H1 (cell line): Measurements from ENCODE around the gene CABLES2. TPM values are rescaled to one million over a fixed set of nuclear protein-coding genes. Genes with fewer than 3 reads are reported as not detected.

ENCODE experiments used
- CTCF ChIA-PET: fragments of 300-600 bp; sonication (Branson Sonifier 250); formaldehyde crosslinking; loops from one replicate; lab custom pipeline; 2021; ENCODE audit not compliant: partially characterized antibody; lab: Charles Lee
- POLR2A ChIA-PET: fragments of 300-600 bp; sonication (Branson Sonifier 250); formaldehyde crosslinking; loops from one replicate; lab custom pipeline; 2021; ENCODE audit warnings: inconsistent platforms; ENCODE audit not compliant: partially characterized antibody; lab: Charles Lee
- DNase-seq, 2 experiments: peaks; one replicate each; pipeline versions ENCODE4 v3.0.0 to v3.0.0-alpha.2; 2010 to 2022; ENCODE audit warnings: low spot score in 2 of 2, low read depth in 1 of 2, mixed read lengths in 1 of 2
- FAIRE-seq: peaks from 2 replicates; lab custom pipeline; 2011; peaks lifted over from hg19 to GRCh38; lab: Jason Lieb, UNC
- H2AFZ ChIP-seq: 2 replicates; pipeline ENCODE4 v1.8.1; 2012; ENCODE audit warnings: low read length, inconsistent platforms
- H2AK5ac ChIP-seq: 2 replicates; pipeline ENCODE4 v1.6.1; 2013; ENCODE audit warnings: low read depth, low read length
- H2BK120ac ChIP-seq: replicated peaks from 2 replicates; pipeline ENCODE3; 2013; ENCODE audit warnings: low read depth, low read length, inconsistent platforms
- H2BK12ac ChIP-seq: 2 replicates; pipeline ENCODE4 v1.6.1; 2013; ENCODE audit warnings: low read depth, low read length
- H2BK15ac ChIP-seq: 2 replicates; pipeline ENCODE4 v1.6.1; 2013; ENCODE audit warnings: low read length
- H2BK20ac ChIP-seq: 2 replicates; pipeline ENCODE4 v1.6.1; 2013; ENCODE audit warnings: low read length
- H2BK5ac ChIP-seq: 2 replicates; pipeline ENCODE4 v1.6.1; 2013; ENCODE audit warnings: low read depth, low read length
- H3K14ac ChIP-seq: 2 replicates; pipeline ENCODE4 v1.6.1; 2013; ENCODE audit warnings: inconsistent platforms; ENCODE audit not compliant: insufficient read length
- H3K18ac ChIP-seq: 2 replicates; pipeline ENCODE4 v1.6.1; 2013; ENCODE audit warnings: low read length; ENCODE audit errors: extremely low read depth
- H3K23ac ChIP-seq: 2 replicates; pipeline ENCODE4 v1.6.1; 2013; ENCODE audit warnings: inconsistent platforms; ENCODE audit not compliant: insufficient read length
- H3K23me2 ChIP-seq: 2 replicates; pipeline ENCODE4 v1.6.1; 2013; ENCODE audit warnings: low read depth, low read length
- H3K27ac ChIP-seq: 2 replicates; pipeline ENCODE4 v1.6.1; 2011; ENCODE audit warnings: low read depth, low read length, inconsistent platforms
- H3K27me3 ChIP-seq, 4 experiments: replicated peaks in 1 of 4; 1 replicate in 1 of 4; 2 replicates in 3 of 4; pipeline versions ENCODE4 v1.6.1 to v1.8.1; 2011 to 2013; ENCODE audit warnings: low read length in 3 of 4, mild to moderate bottlenecking in 3 of 4, inconsistent platforms in 2 of 4, mixed read lengths in 2 of 4, moderate library complexity in 1 of 4; ENCODE audit not compliant: control insufficient read depth in 3 of 4, insufficient read depth in 3 of 4; ENCODE audit errors: extremely low read depth in 1 of 4
- H3K36me3 ChIP-seq, 4 experiments: 2 replicates each; pipeline versions ENCODE4 v1.6.1 to v1.8.1; 2011 to 2013; ENCODE audit warnings: mild to moderate bottlenecking in 4 of 4, low read length in 3 of 4, moderate library complexity in 2 of 4, control low read depth in 1 of 4, inconsistent platforms in 1 of 4; ENCODE audit not compliant: insufficient read depth in 4 of 4, control insufficient read depth in 2 of 4
- H3K4ac ChIP-seq: replicated peaks from 2 replicates; pipeline ENCODE3; 2013; ENCODE audit warnings: low read length, low read depth, mixed read lengths, inconsistent platforms; ENCODE audit not compliant: insufficient read length
- H3K4me1 ChIP-seq, 4 experiments: replicated peaks in 1 of 4; 1 replicate in 1 of 4; 2 replicates in 3 of 4; pipeline versions ENCODE4 v1.6.1 to v1.8.1; 2011 to 2013; ENCODE audit warnings: low read length in 3 of 4, inconsistent platforms in 2 of 4, mixed read lengths in 1 of 4; ENCODE audit not compliant: insufficient read depth in 4 of 4, control insufficient read depth in 3 of 4
- H3K4me2 ChIP-seq, 2 experiments: 2 replicates each; pipeline versions ENCODE4 v1.6.1 to v1.8.1; 2011 to 2013; ENCODE audit warnings: low read depth in 2 of 2, low read length in 2 of 2, control low read depth in 1 of 2, inconsistent platforms in 1 of 2, mild to moderate bottlenecking in 1 of 2; ENCODE audit not compliant: insufficient read depth in 1 of 2
- H3K4me3 ChIP-seq, 4 experiments: fragments of 200-600, 300-600 bp in 1 of 4; sonication (generic), shearing (Covaris generic), sonication (Bioruptor Twin) in 1 of 4; 2 replicates each; pipeline versions ENCODE4 v1.5.1 to v1.8.1; 2011 to 2016; ENCODE audit warnings: low read length in 4 of 4, low read depth in 3 of 4, control low read depth in 2 of 4, inconsistent platforms in 2 of 4, mild to moderate bottlenecking in 2 of 4, mixed read lengths in 1 of 4, moderate library complexity in 1 of 4; ENCODE audit not compliant: insufficient read depth in 2 of 4; ENCODE audit errors: extremely low read depth in 1 of 4
- H3K56ac ChIP-seq: replicated peaks from 2 replicates; pipeline ENCODE3; 2013; ENCODE audit warnings: low read depth, mild to moderate bottlenecking, mixed read lengths, low read length, inconsistent platforms; ENCODE audit not compliant: insufficient read length
- H3K79me1 ChIP-seq: 2 replicates; pipeline ENCODE4 v1.6.1; 2013; ENCODE audit warnings: low read depth, low read length, control low read depth
- H3K79me2 ChIP-seq, 2 experiments: 2 replicates each; pipeline versions ENCODE4 v1.6.1 to v1.8.1; 2012 to 2013; ENCODE audit warnings: low read length in 2 of 2, mild to moderate bottlenecking in 2 of 2, inconsistent platforms in 1 of 2; ENCODE audit not compliant: insufficient read depth in 2 of 2, control insufficient read depth in 1 of 2
- H3K9ac ChIP-seq, 4 experiments: replicated peaks in 1 of 4; 1 replicate in 1 of 4; 2 replicates in 3 of 4; pipeline versions ENCODE4 v1.6.1 to v1.8.1; 2011 to 2013; ENCODE audit warnings: low read depth in 3 of 4, low read length in 3 of 4, control low read depth in 2 of 4, mild to moderate bottlenecking in 2 of 4, moderate library complexity in 2 of 4, inconsistent platforms in 1 of 4; ENCODE audit errors: extremely low read depth in 1 of 4
- H3K9me3 ChIP-seq, 2 experiments: 2 replicates each; pipeline versions ENCODE4 v1.6.1 to v1.8.1; 2012 to 2013; ENCODE audit warnings: mild to moderate bottlenecking in 2 of 2, moderate library complexity in 2 of 2, control low read depth in 1 of 2, inconsistent platforms in 1 of 2, low read depth in 1 of 2, low read length in 1 of 2, mixed read lengths in 1 of 2; ENCODE audit not compliant: insufficient read depth in 2 of 2
- H4K20me1 ChIP-seq, 2 experiments: replicated peaks in 1 of 2; 2 replicates each; pipeline versions ENCODE3 to v1.8.1; 2011 to 2013; ENCODE audit warnings: inconsistent platforms in 2 of 2, low read length in 2 of 2, mild to moderate bottlenecking in 1 of 2; ENCODE audit not compliant: insufficient read depth in 2 of 2, control insufficient read depth in 1 of 2
- H4K5ac ChIP-seq: 2 replicates; pipeline ENCODE4 v1.6.1; 2013; ENCODE audit warnings: low read length, low read depth, mixed read lengths, inconsistent platforms; ENCODE audit not compliant: insufficient read length
- H4K8ac ChIP-seq: 2 replicates; pipeline ENCODE4 v1.8.0; 2013; ENCODE audit warnings: mild to moderate bottlenecking, moderate library complexity, low read length, inconsistent platforms; ENCODE audit not compliant: insufficient read depth; ENCODE audit errors: extremely low read depth
- H4K91ac ChIP-seq: replicated peaks from 2 replicates; pipeline ENCODE3; 2013; ENCODE audit warnings: low read length, mixed read lengths, inconsistent platforms; ENCODE audit not compliant: insufficient read length
- BRCA1 ChIP-seq: IDR thresholded peaks from 2 replicates; pipeline ENCODE4 v1.6.1; 2012; ENCODE audit warnings: low read depth, low read length, improper control_type of control experiment
- CREB1 ChIP-seq: IDR thresholded peaks from 2 replicates; pipeline ENCODE4 v1.6.1; 2012; ENCODE audit warnings: inconsistent platforms
- EZH2 ChIP-seq: fragments of 200-600 bp; sonication (generic); IDR thresholded peaks from 2 replicates; pipeline ENCODE4 v1.7.1; 2012; ENCODE audit warnings: low read depth, mild to moderate bottlenecking, moderate library complexity, low read length, inconsistent platforms; ENCODE audit not compliant: severe bottlenecking
- PHF8 ChIP-seq: fragments of 200-600 bp; sonication (generic); conservative IDR thresholded peaks from 2 replicates; pipeline ENCODE4 v1.7.1; 2012; ENCODE audit warnings: low read depth, mild to moderate bottlenecking, inconsistent platforms, low read length, moderate library complexity
- POLR2AphosphoS5 ChIP-seq: IDR thresholded peaks from 2 replicates; pipeline ENCODE4 v1.6.1; 2011; ENCODE audit warnings: low read depth, low read length
- RAD21 ChIP-seq, 2 experiments: IDR thresholded peaks in 1 of 2; conservative IDR thresholded peaks in 1 of 2; 2 replicates each; pipeline ENCODE4 v1.6.1; 2011; ENCODE audit warnings: low read depth in 2 of 2, low read length in 2 of 2, improper control_type of control experiment in 1 of 2, inconsistent platforms in 1 of 2, mild to moderate bottlenecking in 1 of 2, moderate library complexity in 1 of 2
- RBBP5 ChIP-seq: IDR thresholded peaks from 2 replicates; pipeline ENCODE4 v1.7.1; 2012; ENCODE audit warnings: low read depth, mild to moderate bottlenecking, inconsistent platforms, low read length, moderate library complexity, borderline replicate concordance
- RNF2 ChIP-seq: fragments of 200-900, 300-1000 bp; sonication (generic); IDR thresholded peaks from 2 replicates; pipeline ENCODE4 v1.7.1; 2016; ENCODE audit warnings: borderline replicate concordance, low read depth, mild to moderate bottlenecking, antibody characterized with exemption, low read length; ENCODE audit not compliant: poor library complexity, severe bottlenecking; ENCODE audit errors: missing control alignments
- SIN3A ChIP-seq, 2 experiments: IDR thresholded peaks in 1 of 2; conservative IDR thresholded peaks in 1 of 2; 2 replicates each; pipeline ENCODE4 v1.6.1; 2011 to 2012; ENCODE audit warnings: low read length in 2 of 2, improper control_type of control experiment in 1 of 2, low read depth in 1 of 2, mild to moderate bottlenecking in 1 of 2
- SIX5 ChIP-seq: IDR thresholded peaks from 2 replicates; pipeline ENCODE4 v1.6.1; 2011; ENCODE audit warnings: mild to moderate bottlenecking, low read depth, low read length
- SRF ChIP-seq: IDR thresholded peaks from 2 replicates; pipeline ENCODE4 v1.6.1; 2011; ENCODE audit warnings: mild to moderate bottlenecking, low read depth, low read length, moderate library complexity
- SUZ12 ChIP-seq: fragments of 200-600 bp; sonication (generic); IDR thresholded peaks from 2 replicates; pipeline ENCODE4 v1.6.1; 2012; ENCODE audit warnings: mild to moderate bottlenecking, inconsistent platforms, low read length, moderate library complexity, mixed read lengths
- TCF12 ChIP-seq: IDR thresholded peaks from 2 replicates; pipeline ENCODE4 v1.6.1; 2011; ENCODE audit warnings: low read depth, mild to moderate bottlenecking, low read length
- WGBS, 2 experiments: shearing (Covaris generic) in 1 of 2; methylation state at CpG; one replicate each; pipeline versions ENCODE4 v1.1.6 to v1.1.7; 2013 to 2015; ENCODE audit warnings: low lambda C conversion rate in 2 of 2, mixed read lengths in 2 of 2, inconsistent platforms in 1 of 2, low coverage in 1 of 2, missing lambda C conversion rate in 1 of 2; ENCODE audit not compliant: insufficient replicate concordance in 2 of 2, insufficient coverage in 1 of 2, insufficient read length in 1 of 2; ENCODE audit errors: extremely low coverage in 1 of 2, missing lambda C conversion rate in 1 of 2; 5-methylcytosine and 5-hydroxymethylcytosine counted together
- polyA plus RNA-seq, 7 experiments: library from polyadenylated mRNA; depleted of rRNA in 3 of 7; stranded (reverse) in 5 of 7; unstranded in 2 of 7; fragments of >200 nt in 5 of 7; fragments of 200-250 nt in 2 of 7; gene quantifications; 1 replicate in 5 of 7; 2 replicates in 1 of 7; 4 replicates in 1 of 7; pipeline versions ENCODE4 v1.2.1 to v1.2.3, GENCODE V29; 2011 to 2013; ENCODE audit warnings: missing spikeins in 2 of 7, mixed read lengths in 2 of 7
- total RNA-seq: library from RNA; stranded (reverse); fragmentation: NEBNext Ultra II Directional; extraction: Animal tissue kit (Norgen Biotek cat#: 25700); gene quantifications from 2 replicates; pipeline ENCODE4 v1.2.1, GENCODE V29; 2021

CABLES2 gene
- total and polyA plus RNA-seq, 2 of the 8 experiments (the other 6 are each of a cell fraction or from before 2014, with no cell fraction given), result 8.0 to 8.8 TPM

DNA sequence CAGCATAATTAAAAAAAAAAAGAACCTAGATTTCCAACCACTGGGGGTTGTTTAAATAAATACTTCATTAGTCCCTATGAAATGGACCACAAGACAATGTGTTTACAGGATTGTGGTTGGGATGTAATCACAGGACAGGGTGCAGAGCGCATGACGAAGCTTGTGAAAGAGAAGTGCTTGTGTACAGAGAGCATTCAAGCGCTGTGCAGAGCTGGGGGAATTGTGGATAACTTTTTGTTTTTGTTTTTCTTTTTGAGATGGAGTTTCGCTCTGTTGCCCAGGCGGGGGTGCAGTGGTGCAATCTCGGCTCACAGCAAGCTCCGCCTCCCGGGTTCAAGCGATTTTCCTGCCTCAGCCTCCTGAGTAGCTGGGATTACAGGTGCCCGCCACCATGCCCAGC lies 62.3 kb downstream of the CABLES2 start:
- Histone ChIP-seq H3K9me3 (peaks cover 0 to under 1% of the 10 kb centered on the region in 2 experiments; a peak in 2 of 4 replicates), H2AFZ (no peak overlapping the region), H4K8ac (no peak overlapping the region), H3K9ac (no peak overlapping the region), H3K4ac (no peak overlapping the region), H3K23ac (no peak overlapping the region), H2BK5ac (no peak overlapping the region), H4K5ac (no peak overlapping the region), H3K4me3 (no peak overlapping the region), H3K14ac (no peak overlapping the region), H2AK5ac (no peak overlapping the region), H2BK15ac (no peak overlapping the region), H3K27me3 (no peaks in the 10 kb centered on the region), H3K18ac (no peak overlapping the region), H3K36me3 (peaks cover 20 to 66% (median 49%) of the 10 kb centered on the region in 4 experiments), H3K4me1 (no peaks in the 10 kb centered on the region), H2BK20ac (no peak overlapping the region), H3K79me1 (no peaks in the 10 kb centered on the region; the same call in 1 of the 2 replicates), H3K56ac (no peak overlapping the region), H3K27ac (no peak overlapping the region), H2BK12ac (no peak overlapping the region), H3K4me2 (no peak overlapping the region), H4K20me1 (peaks cover 0 to 8% of the 10 kb centered on the region in 2 experiments), H4K91ac (no peak overlapping the region), H3K23me2 (no peaks in the 10 kb centered on the region; the same call in 1 of the 2 replicates), H3K79me2 (no peaks in the 10 kb centered on the region), H2BK120ac (no peak overlapping the region)
- DNase-seq (no peak), FAIRE-seq (no peak)
- ChIA-PET CTCF (interaction anchor here (1.3 to 3.6 kb wide), 7 partner anchors 12 to 46 kb away, joined by 3 to 17 read pairs (median 4); no protein-coding TSS in a partner anchor), POLR2A (interaction anchor here (0.6 to 12.3 kb wide), 10 partner anchors 18 to 38 kb away, joined by 3 to 95 read pairs (median 4); no protein-coding TSS in a partner anchor)
- 92% methylated on average over 10 of the region's 10 CpGs; no CpG with 5 or more reads in 1 of the 2 experiments for WGBS, 2 experiments
- TF ChIP-seq EZH2 (no peak), RNF2 (no peak), POLR2AphosphoS5 (no peak), SIN3A (conservative IDR thresholded peaks at IDR 0.05 in 1 of 2, IDR thresholded peaks at IDR 0.05 in 1 of 2; ENCODE audit: low read depth in 1 of 2, low read length in 2 of 2) (no peak), RBBP5 (no peak), SIX5 (no peak), SRF (no peak), BRCA1 (no peak), RAD21 (IDR thresholded peaks at IDR 0.05 in 1 of 2, conservative IDR thresholded peaks at IDR 0.05 in 1 of 2; ENCODE audit: low read depth in 2 of 2, low read length in 2 of 2) (no peak), PHF8 (no peak), SUZ12 (no peak), TCF12 (no peak), CREB1 (no peak)
